ENCODE data around the gene CROCC2.
A peak's percentile ranks its signal among the peaks of the same experiment; 100 is the strongest.

Gene CROCC2

GRCh38 chr2:241036397-241036963, 130.3 kb downstream of the CROCC2 start:
- peak; percentile 48 for DNase-seq (ENCODE audit: low read depth)
- TF ChIP-seq, protein P1, sequence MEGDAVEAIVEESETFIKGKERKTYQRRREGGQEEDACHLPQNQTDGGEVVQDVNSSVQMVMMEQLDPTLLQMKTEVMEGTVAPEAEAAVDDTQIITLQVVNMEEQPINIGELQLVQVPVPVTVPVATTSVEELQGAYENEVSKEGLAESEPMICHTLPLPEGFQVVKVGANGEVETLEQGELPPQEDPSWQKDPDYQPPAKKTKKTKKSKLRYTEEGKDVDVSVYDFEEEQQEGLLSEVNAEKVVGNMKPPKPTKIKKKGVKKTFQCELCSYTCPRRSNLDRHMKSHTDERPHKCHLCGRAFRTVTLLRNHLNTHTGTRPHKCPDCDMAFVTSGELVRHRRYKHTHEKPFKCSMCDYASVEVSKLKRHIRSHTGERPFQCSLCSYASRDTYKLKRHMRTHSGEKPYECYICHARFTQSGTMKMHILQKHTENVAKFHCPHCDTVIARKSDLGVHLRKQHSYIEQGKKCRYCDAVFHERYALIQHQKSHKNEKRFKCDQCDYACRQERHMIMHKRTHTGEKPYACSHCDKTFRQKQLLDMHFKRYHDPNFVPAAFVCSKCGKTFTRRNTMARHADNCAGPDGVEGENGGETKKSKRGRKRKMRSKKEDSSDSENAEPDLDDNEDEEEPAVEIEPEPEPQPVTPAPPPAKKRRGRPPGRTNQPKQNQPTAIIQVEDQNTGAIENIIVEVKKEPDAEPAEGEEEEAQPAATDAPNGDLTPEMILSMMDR (IDR thresholded peaks at IDR 0.05; ENCODE audit: low read depth, low read length, missing control alignments) = no peak
- H3K4me3 ChIP-seq (ENCODE audit: low read depth, low read length) = peak overlapping the region; percentile 60

DNA sequence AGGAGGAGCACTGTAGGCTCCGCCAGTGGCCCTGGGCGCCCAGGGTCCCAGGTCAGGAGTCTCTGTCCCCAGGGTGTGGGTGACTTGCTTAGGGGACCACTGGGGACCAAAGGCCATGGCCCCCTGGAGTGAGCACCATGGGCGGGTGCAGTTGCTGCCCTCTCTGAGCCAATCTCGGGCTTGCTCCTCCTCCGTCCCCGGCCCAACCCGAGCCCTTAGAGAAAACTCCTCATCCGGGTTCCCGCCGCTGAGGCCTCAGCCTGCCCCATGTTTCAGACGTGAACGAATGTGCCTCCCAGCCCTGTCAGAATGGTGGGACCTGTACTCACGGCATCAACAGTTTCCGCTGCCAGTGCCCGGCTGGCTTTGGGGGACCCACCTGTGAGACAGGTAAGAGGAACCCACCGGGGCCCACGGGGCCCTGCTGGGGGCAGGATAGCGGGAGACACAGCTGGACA, 130.9 kb downstream of the CROCC2 start:
- no peak for DNase-seq (ENCODE audit: low read depth)
- TF ChIP-seq, protein P1 (IDR thresholded peaks at IDR 0.05; ENCODE audit: low read depth, low read length, missing control alignments) = no peak
- H3K4me3 ChIP-seq (ENCODE audit: low read depth, low read length) = peak overlapping the region; percentile 60

DNA sequence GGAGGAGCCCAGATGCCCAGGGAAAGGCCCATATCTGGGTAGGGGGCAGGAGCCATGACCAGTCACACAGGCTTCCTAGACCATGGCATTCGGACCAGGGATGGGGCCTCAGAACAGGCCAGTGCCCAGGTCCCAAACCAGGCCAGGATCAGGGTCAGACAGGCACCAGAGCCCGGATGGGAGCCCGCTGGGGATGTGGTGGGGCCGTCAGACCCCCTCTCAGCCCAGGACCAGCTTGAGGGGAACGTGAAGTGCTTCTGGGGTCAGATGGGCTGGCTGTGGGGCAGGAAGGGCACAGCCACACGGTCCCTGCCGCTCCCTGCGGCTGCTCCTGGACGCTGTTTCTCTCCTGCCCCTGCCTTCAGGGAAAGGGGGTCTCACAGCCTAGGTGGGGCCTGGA, 131.4 kb downstream of the CROCC2 start:
- TF ChIP-seq, protein P1 (IDR thresholded peaks at IDR 0.05; ENCODE audit: low read depth, low read length, missing control alignments) = no peak
- no peak for DNase-seq (ENCODE audit: low read depth)
- peak overlapping the region; percentile 60 for H3K4me3 ChIP-seq (ENCODE audit: low read depth, low read length)

DNA sequence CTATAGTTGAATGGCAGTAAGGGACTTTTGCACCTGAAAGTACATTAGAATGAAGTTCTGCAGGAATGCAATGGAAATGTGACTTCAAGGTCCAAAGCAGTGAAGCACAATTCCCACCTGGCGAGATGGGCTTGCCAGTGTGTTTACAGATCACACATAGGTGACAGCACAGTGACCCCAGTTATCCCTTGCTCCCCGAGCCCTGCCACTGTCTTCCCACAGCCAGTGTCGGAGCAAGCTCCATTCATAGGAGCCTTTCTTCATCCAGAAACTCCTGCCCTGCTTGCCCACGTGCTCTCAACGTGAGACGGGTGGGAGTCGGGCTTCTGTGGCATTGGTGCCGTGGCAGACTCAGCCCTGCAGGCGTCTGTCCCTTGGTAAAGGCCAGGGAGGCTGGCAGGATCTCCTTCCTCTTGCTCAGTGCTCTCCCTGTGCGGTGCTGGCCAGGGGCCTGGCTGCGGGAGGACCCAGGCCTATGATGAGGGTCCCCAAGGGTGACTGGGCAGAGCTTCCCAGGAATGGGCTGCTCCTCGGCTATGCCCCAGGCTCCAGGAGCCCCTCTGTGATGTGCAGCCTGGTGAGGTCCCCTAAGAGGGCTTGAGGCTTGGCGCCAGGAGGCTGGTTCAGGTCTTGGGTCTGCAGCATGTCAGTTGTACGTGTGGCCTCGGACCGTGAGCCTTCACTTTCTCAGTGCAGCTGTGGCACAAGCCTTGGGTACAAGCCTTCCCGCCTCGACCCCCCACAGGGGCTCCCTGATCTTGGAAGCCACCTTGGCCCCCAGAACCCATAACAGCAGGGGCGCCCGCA, 132.4 kb downstream of the CROCC2 start:
- TF ChIP-seq, protein P1 (IDR thresholded peaks at IDR 0.05; ENCODE audit: low read depth, low read length, missing control alignments) = no peak
- peak overlapping the region; percentile 60 for H3K4me3 ChIP-seq (ENCODE audit: low read depth, low read length)
- DNase-seq (ENCODE audit: low read depth) = no peak

DNA sequence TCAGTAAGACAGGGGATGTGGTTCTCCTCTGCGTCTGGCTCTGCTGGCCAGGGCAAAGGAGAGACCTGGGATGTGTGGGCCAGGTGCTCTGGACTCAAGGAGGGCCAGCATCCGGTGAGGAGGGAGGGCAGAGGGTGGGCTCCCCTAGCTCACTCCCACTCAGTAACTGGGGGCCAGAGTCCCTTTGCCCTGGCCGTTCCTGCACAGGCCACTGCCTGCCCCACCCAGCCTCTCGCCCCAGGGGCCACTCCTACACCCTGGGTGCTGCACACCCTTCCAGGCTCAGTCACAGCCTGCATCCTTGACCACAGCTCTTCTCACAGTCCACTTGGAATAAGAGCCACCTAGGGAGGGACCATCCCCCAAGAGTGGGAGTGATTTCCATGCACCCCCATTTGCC, 133.3 kb downstream of the CROCC2 start:
- no peak overlapping the region for H3K4me3 ChIP-seq (ENCODE audit: low read depth, low read length)
- TF ChIP-seq, protein P1 (IDR thresholded peaks at IDR 0.05; ENCODE audit: low read depth, low read length, missing control alignments) = no peak
- DNase-seq (ENCODE audit: low read depth) = no peak

- no peak overlapping the region for H3K4me3 ChIP-seq (ENCODE audit: low read depth, low read length)
- no peak for DNase-seq (ENCODE audit: low read depth)
- TF ChIP-seq, protein P1 (IDR thresholded peaks at IDR 0.05; ENCODE audit: low read depth, low read length, missing control alignments) = no peak
Measured at GRCh38 chr2:241040081-241040803, 134.1 kb downstream of the CROCC2 start.
